HG03060 (cell line): ENCODE data around the gene AFAP1.
"Not testable (repeated sequence)": the region's sequence is repeated elsewhere in the genome, so short reads cannot be mapped to it uniquely, and the experiment has no call there.

ENCODE experiments used
- ATAC-seq: cut with Tn5 transposase; IDR thresholded peaks from one replicate; pipeline ENCODE4 v1.9.1; 2021; ENCODE audit warnings: low read depth, moderate number of reproducible peaks; ENCODE audit not compliant: unreplicated experiment

AFAP1 gene

DNA sequence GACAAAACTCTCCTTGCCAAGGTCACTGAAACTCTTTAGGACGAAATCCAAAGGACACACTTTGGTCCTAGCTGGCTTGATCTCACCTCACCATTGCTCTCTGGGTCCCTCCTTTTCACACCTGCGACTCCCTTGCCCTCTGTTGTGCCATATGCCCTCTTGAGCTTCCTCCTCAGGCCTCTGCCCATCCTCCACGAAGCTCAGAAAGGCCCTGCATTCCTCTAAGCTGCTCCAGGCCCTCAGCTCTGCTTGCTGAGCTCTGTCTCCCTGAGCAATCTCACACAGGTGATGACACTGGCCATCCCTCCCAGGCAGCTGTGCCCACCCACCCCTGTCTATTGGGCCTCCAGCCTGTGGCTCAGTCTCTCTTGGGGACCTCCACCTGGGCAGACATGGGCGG, 10.1 kb upstream of the AFAP1 start:
- no peak for ATAC-seq

DNA sequence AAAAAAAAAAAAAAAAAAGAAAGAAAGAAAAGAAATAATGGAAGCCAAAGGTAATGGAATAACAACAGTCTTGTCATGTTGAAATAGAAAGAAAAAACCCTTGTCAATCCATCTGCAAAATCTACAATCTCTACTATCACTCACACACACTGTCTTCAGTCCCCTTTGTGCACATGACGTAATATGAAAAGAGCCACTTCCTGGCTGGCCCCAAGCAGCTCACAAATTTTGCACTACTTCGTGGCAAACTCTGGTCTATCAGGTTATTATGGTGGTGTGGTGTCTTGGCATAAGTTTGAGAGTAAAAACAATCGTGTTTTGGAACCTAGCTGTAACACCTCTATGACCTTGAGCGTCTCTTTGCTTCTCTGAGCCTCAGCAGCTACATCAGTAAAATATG, 8.3 kb upstream of the AFAP1 start:
- ATAC-seq = no peak

DNA sequence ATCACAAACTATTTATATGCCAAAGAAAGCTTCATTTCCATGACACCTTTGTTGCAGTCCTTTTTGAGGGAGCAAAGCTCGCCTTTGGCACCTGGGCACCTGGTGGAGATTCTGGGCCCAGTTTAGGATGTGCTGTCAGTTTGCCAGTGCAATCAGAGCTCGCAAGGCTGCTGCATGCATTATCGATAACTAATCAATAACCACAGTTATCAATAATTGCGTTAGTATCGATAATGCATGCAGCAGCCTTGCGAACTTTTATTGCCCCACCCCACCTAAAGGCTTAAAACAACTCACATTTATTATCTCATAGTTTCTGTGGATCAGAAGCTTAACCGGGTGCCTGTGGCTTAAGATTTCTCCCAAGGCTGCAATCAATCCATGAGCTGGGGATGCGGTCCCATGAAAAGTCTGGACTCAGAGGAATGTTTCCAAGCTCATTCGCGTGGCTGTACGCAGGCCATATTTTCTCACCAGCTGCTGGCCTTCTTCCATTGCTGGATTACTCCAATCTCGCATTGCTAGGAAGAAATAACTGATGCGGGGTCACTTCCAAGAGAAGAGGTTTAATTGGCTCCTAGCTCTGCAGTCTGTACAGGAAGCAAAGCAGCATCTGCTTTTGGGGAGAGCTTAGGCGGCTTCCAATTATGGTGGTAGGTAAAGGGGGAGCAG, 6.2 kb upstream of the AFAP1 start:
- ATAC-seq = no peak

DNA sequence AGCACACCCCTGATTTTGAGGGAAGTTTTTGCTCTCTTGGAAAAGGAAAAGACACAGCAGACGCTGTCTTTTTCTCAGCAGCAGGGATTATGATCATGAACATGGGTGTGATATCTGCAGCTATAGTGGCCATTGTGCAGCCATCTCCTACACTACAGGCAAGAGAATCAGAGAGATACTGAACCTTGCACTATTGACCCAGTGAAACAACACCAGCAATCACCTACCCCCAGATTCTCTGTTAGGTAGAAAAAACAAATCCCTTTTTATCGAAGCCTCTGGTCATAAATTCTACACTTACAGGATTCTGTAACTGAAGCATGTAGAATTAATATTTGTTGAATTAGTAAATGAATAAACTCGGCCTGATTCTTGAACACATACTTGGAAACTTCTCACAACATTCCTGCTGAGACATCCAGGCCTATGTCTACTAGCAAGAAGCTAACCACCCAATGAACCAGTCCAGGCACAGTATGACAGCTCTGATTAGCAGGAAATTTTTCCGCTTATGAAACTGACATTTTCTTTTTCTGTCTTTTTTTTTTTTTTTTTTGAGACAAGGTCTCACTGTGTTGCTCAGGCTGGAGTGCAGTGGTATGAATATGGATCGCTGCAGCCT, 5.0 kb upstream of the AFAP1 start:
- no peak for ATAC-seq

DNA sequence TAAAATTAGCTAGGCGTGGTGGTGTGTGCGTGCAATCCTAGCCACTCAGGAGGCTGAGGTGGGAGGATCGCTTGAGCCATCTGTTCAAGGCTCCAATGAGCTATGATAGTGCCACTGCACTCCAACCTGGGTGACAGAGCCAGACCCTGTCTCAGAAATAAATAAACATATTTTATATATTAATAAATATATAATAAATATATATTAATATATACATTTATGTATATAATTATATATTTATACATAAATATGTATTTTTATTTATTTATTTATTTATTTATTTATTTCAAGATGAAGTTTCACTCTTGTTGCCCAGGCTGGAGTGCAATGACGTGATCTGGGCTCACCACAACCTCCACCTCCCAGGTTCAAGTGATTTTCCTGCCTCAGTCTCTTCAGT, 4.0 kb upstream of the AFAP1 start:
- not testable (repeated sequence) for ATAC-seq

DNA sequence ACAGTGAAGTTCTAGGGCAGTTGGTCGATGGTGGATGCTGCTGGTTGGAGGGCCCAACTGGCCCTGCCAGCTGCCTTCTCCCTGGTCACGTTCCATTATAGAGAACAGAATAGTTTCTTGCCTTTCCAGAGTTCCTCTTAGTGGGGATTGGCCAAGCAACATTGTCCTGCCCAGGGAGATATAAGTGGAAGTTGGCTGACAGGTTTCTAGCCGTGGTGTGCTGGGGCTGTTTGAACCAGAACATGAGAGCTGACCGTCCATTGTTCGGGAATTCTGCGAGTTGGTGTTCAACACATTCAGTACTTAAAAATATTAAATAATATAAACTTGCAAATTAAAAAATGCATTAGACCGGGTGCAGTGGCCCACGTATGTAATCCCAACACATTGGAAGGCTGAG, 3.5 kb upstream of the AFAP1 start:
- ATAC-seq = no peak

DNA sequence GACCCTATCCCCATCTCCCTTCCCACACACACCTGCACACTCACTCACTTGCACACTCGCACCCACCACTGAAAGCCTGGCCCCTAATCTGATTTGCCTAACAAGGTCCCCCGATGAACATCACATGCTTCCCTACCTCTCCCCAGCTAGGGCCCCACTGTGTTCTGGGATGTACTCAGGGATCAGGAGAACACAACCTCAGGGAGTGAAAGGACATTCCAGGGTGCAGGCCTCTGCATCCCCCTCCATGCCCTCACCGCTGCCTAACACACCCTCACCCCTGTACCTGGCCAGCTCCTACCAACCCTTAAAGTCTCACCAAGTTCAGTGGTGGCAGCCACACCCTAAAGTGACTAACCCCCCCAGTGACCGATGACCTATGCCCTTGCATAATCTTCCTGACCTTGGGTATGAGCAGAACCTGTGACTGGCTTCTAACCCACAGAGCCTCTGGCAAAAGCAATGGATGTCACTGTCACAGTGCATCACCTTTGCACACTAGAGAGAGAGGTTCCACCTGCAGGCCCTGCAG, 2.4 kb upstream of the AFAP1 start:
- ATAC-seq = no peak

DNA sequence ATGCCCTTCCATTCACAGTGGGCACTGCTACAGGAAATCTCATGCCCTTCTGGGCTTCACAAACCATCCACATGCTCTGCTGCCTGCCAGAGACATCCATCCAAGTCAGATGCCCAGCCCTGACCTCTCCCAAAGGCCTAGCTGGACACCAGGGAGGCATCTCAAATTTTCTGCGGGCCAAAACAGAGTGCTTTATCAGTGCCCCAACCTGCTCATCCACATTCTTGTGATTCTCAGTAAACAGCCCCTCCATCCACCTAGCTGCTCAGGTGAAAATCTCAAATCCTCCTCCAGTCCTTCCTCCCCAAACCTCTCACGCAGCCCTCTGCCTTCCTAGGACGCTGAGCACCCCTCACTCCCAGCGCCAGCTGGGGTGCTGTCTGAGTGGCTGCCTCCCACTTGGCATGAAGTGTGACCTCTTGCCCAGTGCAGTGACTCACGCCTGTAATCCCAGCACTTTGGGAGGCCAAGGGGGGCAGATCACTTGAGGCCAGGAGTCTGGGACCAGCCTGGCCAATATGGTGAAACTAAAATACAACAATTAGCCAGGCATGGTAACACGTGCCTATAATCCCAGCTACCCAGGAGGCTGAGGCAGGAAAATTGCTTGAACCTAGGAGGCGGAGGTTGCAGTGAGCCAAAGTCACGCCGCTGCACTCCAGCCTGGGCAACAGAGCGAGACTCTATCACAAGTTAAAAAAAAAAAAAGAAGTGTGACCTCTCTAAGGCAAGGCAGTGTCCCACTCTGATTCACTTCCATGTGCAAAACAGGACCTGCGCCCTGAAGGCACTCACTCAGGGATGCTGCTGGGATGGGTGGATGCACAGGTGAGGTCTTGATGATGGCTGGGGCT, 1.7 kb upstream of the AFAP1 start:
- no peak for ATAC-seq

DNA sequence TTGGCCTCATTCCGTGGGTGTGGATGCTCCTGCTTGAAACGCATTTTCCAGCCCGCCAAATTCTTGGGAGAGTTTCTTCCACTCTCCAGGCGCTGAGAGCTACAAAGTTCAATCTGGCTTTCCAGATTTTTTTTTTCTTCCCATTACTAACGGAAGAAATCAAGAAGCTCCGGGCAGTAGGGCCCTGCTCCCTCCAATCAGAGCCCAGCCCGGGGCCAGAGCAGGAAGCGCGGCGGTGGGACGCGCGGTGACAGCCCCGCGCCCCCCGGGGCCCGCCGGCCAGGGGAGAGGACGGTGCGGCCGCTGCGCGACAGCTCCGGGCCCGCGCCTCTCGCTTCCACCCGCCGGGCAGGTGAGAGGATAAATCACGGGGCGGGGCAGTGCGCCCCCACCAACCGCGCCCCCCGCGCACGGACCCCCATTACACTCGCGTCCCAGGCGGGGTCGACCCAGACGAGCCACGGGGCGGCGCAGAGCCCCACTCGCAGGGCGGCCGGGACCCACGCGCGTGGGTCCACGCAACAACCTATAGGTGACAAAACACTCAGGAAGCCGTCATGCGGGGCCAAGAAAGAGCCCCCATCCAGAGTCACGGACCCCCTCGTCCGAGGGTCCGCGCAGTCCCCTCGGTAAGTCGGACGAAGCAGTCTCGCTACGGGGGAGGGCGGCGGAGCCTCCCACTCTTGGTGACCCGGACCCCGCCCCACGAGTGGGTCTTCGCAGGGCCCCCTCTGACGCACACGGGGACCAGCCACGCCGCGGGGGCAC, 868 bp downstream of the AFAP1 start:
- ATAC-seq = no peak

DNA sequence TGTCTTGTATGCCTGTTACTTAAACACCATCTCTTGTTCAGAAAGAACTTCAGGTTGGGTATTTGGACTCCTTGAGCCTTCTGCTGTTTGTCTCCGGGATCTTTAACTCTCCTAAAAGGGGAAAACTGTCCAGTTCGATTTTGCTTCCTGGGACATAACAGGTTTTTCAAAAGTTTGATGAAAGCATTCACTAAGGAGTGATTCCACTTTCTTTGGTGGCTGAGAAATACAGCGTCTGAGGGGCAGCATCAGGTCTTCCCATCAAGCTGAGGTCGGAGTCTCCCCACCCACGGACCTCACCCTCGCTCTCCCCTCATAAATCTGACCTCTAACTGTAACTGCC, 1.4 kb downstream of the AFAP1 start:
- no peak for ATAC-seq

DNA sequence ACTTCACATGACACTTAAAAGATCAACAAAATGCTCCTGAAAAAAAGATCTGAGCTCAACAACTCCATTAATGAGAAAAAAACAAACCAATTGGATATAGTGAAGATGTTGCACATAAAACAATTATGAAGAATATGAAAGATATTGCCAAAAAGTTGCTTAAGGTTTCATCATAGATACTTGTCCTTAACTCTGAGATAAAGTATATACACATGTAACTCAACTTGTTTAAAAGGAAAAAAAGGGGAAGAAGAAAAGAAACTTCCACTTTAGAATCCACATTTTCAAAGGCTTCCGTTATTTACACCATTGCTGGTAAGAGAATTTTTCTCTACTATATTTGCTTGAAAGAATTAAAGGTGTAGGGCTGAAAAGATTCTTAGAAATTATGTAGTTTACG, 2.7 kb downstream of the AFAP1 start:
- no peak for ATAC-seq

DNA sequence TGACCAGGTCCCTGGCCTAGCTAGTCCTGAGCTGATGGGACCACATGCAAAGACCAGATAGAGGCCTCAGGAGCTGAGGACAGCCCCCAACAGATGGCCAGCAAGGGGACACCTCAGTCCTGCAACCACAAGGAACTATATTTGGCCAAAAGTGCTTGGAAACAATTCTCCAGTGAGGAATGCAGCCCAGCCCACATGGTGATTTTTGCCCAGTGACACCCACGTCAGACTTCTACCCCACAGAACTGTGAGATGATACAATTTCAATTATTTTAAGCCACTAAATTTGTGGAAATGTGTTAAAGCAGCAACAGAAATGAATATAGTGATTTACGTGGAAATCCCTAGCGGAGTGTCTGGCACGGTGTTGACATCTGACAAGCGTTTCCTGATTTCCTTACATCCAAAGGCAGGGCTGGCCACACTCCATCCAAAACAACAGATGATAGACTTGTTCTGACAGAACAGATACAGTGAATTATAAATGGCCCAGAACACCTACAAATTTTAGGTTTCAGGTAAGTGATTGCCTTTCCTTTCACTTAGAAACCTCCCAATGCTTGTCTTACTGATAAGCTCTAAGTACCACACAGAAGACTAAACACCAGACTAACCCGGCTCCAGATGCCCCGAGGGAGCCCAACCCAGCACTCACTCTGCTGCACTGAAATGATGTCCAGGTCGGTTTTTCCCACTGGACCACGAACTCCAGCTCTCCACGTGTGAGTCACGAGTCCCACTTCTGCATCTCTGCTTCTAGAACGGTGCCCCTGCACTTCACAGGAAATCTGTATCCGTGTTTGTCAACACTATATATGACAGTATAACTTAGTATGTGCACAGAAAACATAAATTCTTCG, 5.8 kb downstream of the AFAP1 start:
- ATAC-seq = no peak

DNA sequence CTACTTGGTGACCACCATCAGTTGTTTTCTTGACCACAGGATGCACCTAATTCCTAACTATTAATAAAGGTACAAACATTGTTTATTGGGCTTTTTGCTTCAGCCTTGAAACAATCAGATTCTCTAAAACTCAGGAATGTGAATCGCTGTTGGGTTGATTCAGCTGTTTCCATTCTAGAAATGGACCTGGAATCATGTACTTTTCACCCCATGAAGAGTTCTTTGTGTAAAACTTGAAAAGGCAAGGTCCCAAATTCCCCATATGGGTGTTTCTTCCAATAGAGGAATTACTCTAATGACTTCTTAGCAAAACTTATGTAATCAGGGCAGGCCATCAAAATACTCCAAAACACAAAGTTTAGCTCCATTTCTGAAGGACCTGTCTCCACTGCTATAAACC, 7.4 kb downstream of the AFAP1 start:
- no peak for ATAC-seq

DNA sequence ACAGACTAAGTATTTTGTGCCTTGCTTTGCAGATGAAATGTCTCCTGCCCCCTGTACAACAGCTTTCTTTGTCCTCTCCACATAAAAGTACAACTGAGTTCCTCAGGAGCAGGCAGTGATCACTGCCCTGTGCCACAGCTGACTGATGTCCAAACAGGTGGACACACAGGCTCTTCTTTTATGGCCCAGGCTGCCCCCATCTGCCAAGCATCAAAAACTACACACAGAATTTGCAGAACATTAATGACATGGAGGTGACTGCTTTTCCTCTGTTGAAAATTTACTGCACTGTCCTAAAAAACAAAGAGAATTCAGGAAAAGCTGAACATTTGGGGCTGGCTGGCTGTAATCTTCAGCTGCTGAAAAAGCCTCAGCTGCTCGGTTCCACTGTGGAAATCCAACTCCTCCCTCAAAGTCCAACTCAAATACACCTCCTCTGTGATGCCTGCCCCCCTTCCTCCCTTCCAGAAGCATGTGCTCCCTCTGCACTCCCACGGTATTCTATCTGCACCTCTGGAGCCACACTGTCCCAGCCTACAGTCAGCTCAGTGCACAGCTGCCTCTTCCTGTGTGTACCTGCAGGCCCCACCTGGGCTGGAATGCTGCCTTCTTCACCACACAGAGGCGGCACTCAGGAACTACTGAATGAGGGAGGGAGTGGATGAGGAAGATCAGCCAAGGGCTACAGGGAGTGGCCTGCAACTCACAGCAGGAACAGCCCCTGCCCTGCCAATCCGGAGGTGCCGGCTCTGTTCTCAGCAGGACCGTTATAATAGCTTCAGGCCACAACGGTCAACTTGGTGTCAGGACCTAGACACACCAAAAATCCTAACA, 10.3 kb downstream of the AFAP1 start:
- no peak for ATAC-seq

DNA sequence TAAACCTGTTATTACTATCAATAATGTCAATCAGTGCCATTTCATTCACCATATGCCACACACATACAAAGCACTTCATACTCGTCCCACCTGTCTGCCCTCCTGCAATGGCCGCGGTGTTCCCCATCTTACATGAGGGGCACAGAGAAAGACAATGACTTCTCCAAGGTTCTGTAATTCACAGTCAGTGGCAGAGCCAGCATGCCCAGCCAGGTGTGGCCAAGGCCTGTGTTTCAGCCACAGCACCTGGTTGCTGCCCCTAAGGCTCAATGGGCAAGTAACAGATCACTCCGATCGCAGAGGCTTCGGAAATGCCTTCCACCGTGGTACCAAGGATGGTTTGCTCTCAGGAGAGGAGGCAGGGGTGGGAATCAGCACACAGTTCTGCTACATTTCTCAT, 10.9 kb downstream of the AFAP1 start:
- no peak for ATAC-seq

DNA sequence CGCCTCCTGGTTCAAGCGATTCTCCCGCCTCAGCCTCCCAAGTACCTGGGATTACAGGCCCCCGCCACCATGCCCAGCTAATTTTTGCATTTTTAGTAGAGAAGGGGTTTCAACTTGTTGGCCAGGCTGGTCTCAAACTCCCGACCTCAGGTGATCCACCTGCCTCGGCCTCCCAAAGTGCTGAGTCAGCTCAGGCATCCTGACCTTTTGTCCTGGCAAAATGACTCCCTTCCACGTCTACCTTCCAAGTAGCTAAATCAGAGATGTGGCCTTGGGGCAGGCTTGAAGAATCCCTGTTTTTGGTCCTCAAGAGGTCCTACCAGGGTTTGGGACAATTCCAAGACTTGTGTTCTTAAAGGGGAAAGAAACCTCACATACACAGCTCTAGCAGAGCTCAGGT, 12.8 kb downstream of the AFAP1 start:
- ATAC-seq = no peak

DNA sequence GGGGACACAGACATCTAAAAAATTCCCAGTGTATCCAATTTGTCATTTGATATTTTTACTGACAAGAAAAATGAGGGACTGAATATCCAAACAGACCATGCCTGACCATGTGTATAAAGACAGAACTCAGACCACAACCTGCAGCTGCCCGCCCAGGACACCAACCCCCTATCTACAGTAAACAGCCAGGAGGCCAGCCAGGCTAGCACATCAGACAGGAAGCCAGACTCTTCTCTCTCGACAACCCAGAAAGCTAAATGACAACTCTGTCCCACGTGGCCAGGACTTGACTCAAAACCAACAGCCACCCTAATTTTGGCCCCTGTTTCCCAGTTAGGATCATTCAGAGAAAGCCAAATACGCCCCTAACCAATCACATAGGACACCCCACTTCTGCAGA, 15.1 kb downstream of the AFAP1 start:
- no peak for ATAC-seq

DNA sequence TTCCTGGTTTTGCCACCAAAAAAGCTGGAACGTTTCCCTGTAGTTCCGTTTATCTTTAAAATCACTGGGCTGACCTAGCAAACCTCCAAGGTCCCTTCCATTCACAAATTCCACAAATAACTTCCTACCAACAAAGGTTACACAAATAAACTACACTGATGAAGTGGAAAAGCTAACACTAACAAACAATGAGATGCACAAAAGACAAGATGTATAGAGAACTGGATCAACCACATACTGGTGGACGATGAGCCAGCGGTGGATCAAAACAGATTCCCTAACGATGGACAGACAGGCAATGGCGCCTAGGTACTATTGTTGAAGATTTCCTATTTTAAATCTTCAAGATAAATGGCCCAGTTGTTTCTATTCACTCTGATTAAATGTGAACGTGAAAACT, 15.5 kb downstream of the AFAP1 start:
- no peak for ATAC-seq

DNA sequence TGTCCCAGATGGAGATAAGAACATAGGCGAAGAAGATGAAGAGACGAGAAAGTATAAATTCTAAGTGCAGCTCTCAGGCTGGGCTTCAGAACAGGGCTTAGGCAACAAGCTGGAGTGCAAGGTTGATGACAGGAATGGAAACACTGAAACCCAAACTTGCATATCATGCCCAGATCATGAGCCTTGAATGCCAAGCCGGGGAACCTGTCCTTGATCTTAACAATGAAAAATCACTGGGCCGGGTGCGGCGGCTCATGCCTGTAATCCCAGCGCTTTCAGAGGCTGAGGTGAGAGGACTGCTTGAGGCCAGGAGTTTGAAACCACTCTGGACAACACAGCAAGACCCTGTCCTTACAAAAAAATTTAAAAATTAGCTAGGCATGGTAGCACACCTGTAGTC, 17.2 kb downstream of the AFAP1 start:
- no peak for ATAC-seq
